Measurements from ENCODE around the gene RAPGEF2. TPM values are rescaled to one million over a fixed set of nuclear protein-coding genes. Genes with fewer than 3 reads are reported as not detected.

The RAPGEF2 gene
- total and polyA plus RNA-seq, 2 experiments from 2014 or later: 17.3 to 96.0 TPM

DNA sequence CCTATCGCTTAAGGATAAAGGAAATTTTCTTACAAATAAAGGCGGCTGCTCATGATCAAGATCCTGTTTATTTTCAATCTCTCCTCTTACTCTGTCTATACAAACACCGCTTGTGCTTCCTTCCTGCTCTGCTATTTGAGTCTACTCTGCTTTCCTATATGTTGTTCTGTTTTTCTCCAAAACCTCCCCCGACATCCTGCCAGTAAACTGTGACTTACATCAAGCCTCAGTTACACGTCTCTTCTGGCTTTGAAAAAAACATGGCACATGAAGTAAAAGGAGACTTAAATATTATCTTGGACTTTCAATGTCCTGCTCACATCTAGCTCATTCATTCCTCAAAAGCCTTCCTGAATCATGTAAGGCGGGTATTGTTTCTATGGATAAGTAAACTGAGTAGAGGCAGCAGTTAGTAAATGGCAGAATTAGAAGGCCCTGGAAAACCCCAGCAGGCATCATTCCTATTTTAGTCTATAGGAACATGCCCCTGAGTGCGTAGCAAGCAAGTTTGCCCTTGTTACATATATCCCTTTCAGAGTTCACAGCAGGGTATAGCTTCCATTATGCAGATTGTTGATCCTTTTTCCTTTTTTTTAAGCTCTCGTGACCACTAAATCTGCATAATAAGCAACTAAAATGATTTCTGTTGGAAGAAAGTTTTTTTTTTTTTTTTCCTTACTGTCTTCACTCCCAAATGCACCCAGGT lies 280.1 kb downstream of the RAPGEF2 start:
- peak in 1 of 2 donors; percentile 16 for DNase-seq (ENCODE audit: low read depth in 1 of 2, low spot score in 1 of 2)
- peaks cover 25% of the 10 kb centered on the region for H3K4me1 ChIP-seq (ENCODE audit: low read depth)
- TF ChIP-seq, protein P1, sequence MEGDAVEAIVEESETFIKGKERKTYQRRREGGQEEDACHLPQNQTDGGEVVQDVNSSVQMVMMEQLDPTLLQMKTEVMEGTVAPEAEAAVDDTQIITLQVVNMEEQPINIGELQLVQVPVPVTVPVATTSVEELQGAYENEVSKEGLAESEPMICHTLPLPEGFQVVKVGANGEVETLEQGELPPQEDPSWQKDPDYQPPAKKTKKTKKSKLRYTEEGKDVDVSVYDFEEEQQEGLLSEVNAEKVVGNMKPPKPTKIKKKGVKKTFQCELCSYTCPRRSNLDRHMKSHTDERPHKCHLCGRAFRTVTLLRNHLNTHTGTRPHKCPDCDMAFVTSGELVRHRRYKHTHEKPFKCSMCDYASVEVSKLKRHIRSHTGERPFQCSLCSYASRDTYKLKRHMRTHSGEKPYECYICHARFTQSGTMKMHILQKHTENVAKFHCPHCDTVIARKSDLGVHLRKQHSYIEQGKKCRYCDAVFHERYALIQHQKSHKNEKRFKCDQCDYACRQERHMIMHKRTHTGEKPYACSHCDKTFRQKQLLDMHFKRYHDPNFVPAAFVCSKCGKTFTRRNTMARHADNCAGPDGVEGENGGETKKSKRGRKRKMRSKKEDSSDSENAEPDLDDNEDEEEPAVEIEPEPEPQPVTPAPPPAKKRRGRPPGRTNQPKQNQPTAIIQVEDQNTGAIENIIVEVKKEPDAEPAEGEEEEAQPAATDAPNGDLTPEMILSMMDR (IDR thresholded peaks at IDR 0.05; ENCODE audit: low read depth, low read length): no peak
- H3K27ac ChIP-seq: peak overlapping the region; percentile 91
- no peaks in the 10 kb centered on the region for H3K36me3 ChIP-seq
- H3K9me3 ChIP-seq (ENCODE audit: low read depth): no peaks in the 10 kb centered on the region
- no peaks in the 10 kb centered on the region for H3K27me3 ChIP-seq
- no peak overlapping the region for H3K4me3 ChIP-seq

DNA sequence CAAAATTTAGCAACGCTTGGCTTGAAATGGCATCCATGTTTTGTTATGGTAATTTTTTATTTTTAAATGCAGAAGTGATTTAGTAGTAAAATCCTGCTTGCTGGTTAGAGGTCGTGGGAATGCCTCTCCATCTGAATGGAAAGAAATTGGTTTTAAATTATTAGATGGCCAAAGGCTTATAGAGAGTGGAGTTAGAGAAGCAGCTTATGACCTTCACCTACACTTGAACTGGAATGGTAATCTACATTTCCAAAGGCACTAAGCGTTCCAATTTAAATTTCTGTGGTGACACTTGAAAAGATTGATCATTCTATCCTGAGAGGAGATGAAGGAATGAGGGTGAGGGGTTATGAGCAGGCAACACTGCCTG lies 280.7 kb downstream of the RAPGEF2 start:
- peaks cover 25% of the 10 kb centered on the region for H3K4me1 ChIP-seq (ENCODE audit: low read depth)
- H3K36me3 ChIP-seq: no peaks in the 10 kb centered on the region
- H3K27me3 ChIP-seq: no peaks in the 10 kb centered on the region
- no peaks in the 10 kb centered on the region for H3K9me3 ChIP-seq (ENCODE audit: low read depth)
- TF ChIP-seq, protein P1 (IDR thresholded peaks at IDR 0.05; ENCODE audit: low read depth, low read length): no peak
- no peak overlapping the region for H3K4me3 ChIP-seq
- peak overlapping the region; percentile 91 for H3K27ac ChIP-seq
- peak in 1 of 2 donors; percentile 77 for DNase-seq (ENCODE audit: low read depth in 1 of 2, low spot score in 1 of 2)

DNA sequence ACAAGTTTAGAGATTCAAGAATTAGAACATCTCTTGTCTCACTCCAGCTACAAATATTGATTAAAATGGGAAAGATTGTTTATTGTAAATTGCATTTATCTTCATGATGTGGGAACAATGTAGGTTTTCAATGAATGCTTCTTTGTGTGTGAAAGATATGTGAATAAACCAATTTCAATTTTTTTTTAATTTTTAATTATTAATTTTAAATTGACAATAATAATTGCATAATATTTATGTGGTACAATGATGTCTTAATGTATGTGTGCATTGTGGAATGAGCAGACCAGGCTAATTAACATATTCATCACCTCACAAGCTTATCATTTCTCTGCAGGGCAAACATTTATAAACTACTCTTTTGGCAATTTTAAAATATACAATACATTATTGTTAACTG lies 281.1 kb downstream of the RAPGEF2 start:
- peaks cover 25% of the 10 kb centered on the region for H3K4me1 ChIP-seq (ENCODE audit: low read depth)
- peak overlapping the region; percentile 91 for H3K27ac ChIP-seq
- H3K4me3 ChIP-seq: no peak overlapping the region
- H3K9me3 ChIP-seq (ENCODE audit: low read depth): no peaks in the 10 kb centered on the region
- no peaks in the 10 kb centered on the region for H3K36me3 ChIP-seq
- TF ChIP-seq, protein P1 (IDR thresholded peaks at IDR 0.05; ENCODE audit: low read depth, low read length): no peak
- no peaks in the 10 kb centered on the region for H3K27me3 ChIP-seq
- DNase-seq (ENCODE audit: low read depth in 1 of 2, low spot score in 1 of 2): no peak

DNA sequence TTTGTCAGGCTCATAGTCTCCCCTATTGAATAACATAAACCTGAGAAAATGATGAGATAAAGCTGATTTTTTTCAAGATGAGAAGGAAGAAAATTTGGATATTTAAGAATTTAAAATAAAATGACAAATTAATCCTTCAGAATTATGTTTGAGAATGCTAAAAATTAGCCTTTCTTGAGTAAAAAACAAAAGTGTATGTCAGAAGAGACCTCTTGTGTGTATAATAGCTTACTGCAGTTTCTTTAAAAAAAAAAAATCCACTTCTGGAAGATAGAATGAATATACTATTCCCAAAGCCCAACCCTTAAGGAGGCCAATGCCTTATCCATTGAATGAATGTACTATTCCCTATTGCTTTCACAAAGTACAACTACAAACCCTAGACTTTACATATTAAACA lies 281.8 kb downstream of the RAPGEF2 start:
- peak overlapping the region; percentile 91 for H3K27ac ChIP-seq
- TF ChIP-seq, protein P1 (IDR thresholded peaks at IDR 0.05; ENCODE audit: low read depth, low read length): peak; percentile 31
- H3K4me3 ChIP-seq: no peak overlapping the region
- H3K27me3 ChIP-seq: no peaks in the 10 kb centered on the region
- peaks cover 25% of the 10 kb centered on the region for H3K4me1 ChIP-seq (ENCODE audit: low read depth)
- H3K36me3 ChIP-seq: no peaks in the 10 kb centered on the region
- no peaks in the 10 kb centered on the region for H3K9me3 ChIP-seq (ENCODE audit: low read depth)
- DNase-seq (ENCODE audit: low read depth in 1 of 2, low spot score in 1 of 2): no peak

DNA sequence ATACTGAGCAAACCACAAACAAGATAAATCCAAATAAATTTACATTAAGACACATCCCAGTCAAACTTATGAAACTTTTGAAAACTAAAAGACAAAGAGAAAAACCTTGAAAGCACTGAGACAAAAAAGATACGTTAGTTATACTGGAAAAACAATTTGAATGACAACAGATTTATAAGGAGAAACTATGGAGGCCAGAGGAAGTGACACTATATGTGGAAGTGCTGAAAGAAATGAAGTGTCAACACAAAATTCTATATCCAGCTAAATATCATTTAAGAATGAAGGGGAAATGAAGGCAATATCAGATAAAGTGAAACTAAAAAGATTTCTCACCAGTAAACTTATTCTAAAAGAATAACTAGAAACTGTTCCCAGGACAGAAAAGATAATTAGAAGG lies 283.7 kb downstream of the RAPGEF2 start:
- Histone ChIP-seq H3K9me3 (ENCODE audit: low read depth) (no peaks in the 10 kb centered on the region), H3K4me1 (ENCODE audit: low read depth) (peaks cover 25% of the 10 kb centered on the region), H3K36me3 (no peaks in the 10 kb centered on the region), H3K4me3 (no peak overlapping the region), H3K27ac (no peak overlapping the region), H3K27me3 (no peaks in the 10 kb centered on the region)
- TF ChIP-seq, protein P1 (IDR thresholded peaks at IDR 0.05; ENCODE audit: low read depth, low read length): no peak
- DNase-seq (ENCODE audit: low read depth in 1 of 2, low spot score in 1 of 2): no peak
